Natural killer cell (primary cell): ENCODE results near the gene TMEM217. TPM values are rescaled to one million over a fixed set of nuclear protein-coding genes. Genes with fewer than 3 reads are reported as not detected.
A peak's percentile ranks its signal among the peaks of the same experiment; 100 is the strongest.

Experiments used
- ATAC-seq, 3 donors: fragments of 150-1000 bp in 2 of 3; fragments of 200-7000 bp in 1 of 3; cut with Tn5 transposase; 1 replicate in 1 of 3; 2 replicates in 2 of 3; pipeline ENCODE4 v1.10.0; 2021; ENCODE audit warnings: mild to moderate bottlenecking in 2 of 3, moderate library complexity in 2 of 3
- DNase-seq, 2 donors: peaks; one replicate each; pipeline versions ENCODE4 v3.0.0 to v3.0.0-alpha.2; 2013 to 2021; ENCODE audit warnings: mixed read lengths in 1 of 2
- H3K27ac ChIP-seq: one replicate; pipeline ENCODE4 v1.5.1; 2013; ENCODE audit warnings: mild to moderate bottlenecking, low read length
- H3K27me3 ChIP-seq: one replicate; pipeline ENCODE4 v1.6.1; 2013; ENCODE audit warnings: low read length; ENCODE audit not compliant: control insufficient read depth, insufficient read depth
- H3K36me3 ChIP-seq: one replicate; pipeline ENCODE4 v1.6.1; 2013; ENCODE audit warnings: low read length; ENCODE audit not compliant: control insufficient read depth, insufficient read depth
- H3K4me1 ChIP-seq: one replicate; pipeline ENCODE4 v1.6.1; 2013; ENCODE audit warnings: low read length; ENCODE audit not compliant: control insufficient read depth, insufficient read depth
- H3K4me3 ChIP-seq: one replicate; pipeline ENCODE4 v1.5.1; 2013; ENCODE audit warnings: low read length
- H3K9me3 ChIP-seq: one replicate; pipeline ENCODE4 v1.6.1; 2013; ENCODE audit warnings: low read length; ENCODE audit not compliant: control insufficient read depth, insufficient read depth
- H3K27ac Mint-ChIP-seq, 2 donors: one replicate each; pipeline ENCODE4 v1.8.0; 2022; ENCODE audit warnings: mild to moderate bottlenecking in 2 of 2, mixed read lengths in 2 of 2, moderate library complexity in 1 of 2
- H3K27me3 Mint-ChIP-seq, 2 donors: one replicate each; pipeline ENCODE4 v1.8.0; 2022; ENCODE audit warnings: low read depth in 2 of 2, mixed read lengths in 2 of 2
- H3K36me3 Mint-ChIP-seq: one replicate; pipeline ENCODE4 v1.8.0; 2022; ENCODE audit warnings: mixed read lengths
- H3K4me1 Mint-ChIP-seq, 2 donors: one replicate each; pipeline ENCODE4 v1.8.0; 2022; ENCODE audit warnings: mixed read lengths in 2 of 2
- H3K4me3 Mint-ChIP-seq: one replicate; pipeline ENCODE4 v1.8.0; 2022; ENCODE audit warnings: mild to moderate bottlenecking, moderate library complexity, mixed read lengths
- H3K9me3 Mint-ChIP-seq, 2 donors: one replicate each; pipeline ENCODE4 v1.8.0; 2022; ENCODE audit warnings: mixed read lengths in 2 of 2
- WGBS: methylation state at CpG from one replicate; pipeline ENCODE4 v1.1.7; 2013; ENCODE audit warnings: missing lambda C conversion rate; ENCODE audit not compliant: insufficient coverage; 5-methylcytosine and 5-hydroxymethylcytosine counted together
- intact Hi-C: fragments of 100-400 bp; cut with micrococcal nuclease; formaldehyde crosslinking; loops from one replicate; pipeline ENCODE4 v1.14.2; 2022
- total RNA-seq, 4 donors: library from RNA; stranded (reverse); fragments of 120-200 nt in 1 of 4; gene quantifications; one replicate each; pipeline versions ENCODE4 v1.2.3 to v1.2.4, GENCODE V29; 2013 to 2022
- TF ChIP-seq, protein P1 (sequence below): fragments of 200-600 bp; IDR thresholded peaks from one replicate; pipeline ENCODE4 v1.8.0; 2022; ENCODE audit warnings: antibody characterized with exemption

Gene TMEM217
- total RNA-seq, 3 donors from 2014 or later (not counting 1 experiment from before 2014, with no cell fraction given) = 0.75 to 2.1 (median 0.75) TPM

DNA sequence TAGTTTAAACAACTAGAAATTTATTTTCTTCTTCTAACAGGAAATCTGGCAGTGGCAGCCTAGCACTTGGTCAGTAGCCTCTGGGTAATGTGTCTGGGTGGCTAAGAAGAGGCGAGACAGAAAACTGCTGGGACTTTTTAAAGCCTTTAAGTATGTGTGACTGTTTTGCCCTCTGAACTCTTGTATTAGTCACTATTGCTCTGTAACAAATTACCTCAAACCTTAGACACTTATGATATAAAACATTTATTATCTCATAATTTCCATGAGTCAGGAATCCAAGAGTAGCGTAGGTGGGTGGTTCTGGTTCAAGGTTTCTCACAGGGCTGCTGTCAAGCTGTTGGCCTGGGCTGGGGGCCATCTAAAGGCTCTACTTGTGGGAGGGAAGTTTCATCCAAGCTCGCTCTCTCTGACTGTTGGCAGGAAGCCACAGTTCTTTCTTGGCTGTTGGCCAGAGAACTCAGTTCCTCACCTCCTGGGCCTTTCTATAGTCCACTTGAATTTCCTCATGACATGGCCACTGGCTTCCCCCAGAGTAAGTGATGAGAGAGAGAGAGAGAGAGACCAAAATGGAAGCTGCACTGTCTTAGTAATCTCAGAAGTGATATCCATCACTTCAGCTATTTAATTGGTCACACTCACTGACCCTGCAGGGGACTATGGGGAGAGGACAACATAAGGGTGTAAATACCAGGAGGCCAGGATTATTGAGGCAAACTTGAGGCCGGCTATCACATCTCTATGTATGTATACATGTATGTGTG is 17.8 kb downstream of the TMEM217 start:
- peak overlapping the region; percentile 54 for H3K27ac ChIP-seq
- intact Hi-C loops = no loop called here

DNA sequence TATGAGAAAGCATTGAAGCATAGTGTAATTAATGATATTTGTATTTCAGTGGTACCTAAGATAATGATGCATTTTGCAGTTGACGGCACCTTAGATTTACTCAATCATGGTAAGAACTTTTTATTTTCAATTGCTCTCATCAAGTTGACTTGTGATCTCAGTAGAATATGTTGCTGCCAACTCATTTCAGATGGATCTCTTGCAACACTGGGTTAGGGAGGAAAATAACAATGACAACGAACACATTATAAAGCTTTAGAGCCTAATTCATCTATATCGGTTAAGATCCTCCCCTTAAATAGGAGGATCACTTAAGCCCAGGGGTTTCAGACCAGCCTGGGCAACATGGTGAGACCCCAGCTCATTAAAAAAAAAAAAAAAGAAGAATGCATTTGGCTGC is 18.4 kb downstream of the TMEM217 start:
- intact Hi-C loops = no loop called here
- no peak for DNase-seq
- WGBS = 100% methylated on average over 2 of the region's 3 CpGs
- Histone ChIP-seq H3K4me1 (peaks cover 10% of the 10 kb centered on the region), H3K36me3 (no peaks in the 10 kb centered on the region), H3K9me3 (no peaks in the 10 kb centered on the region), H3K4me3 (no peak overlapping the region), H3K27me3 (no peaks in the 10 kb centered on the region), H3K27ac (peak overlapping the region; percentile 54)
- Mint-ChIP-seq H3K27me3 (peaks cover 0 to 2% of the 10 kb centered on the region in 2 donors), H3K4me3 (no peak overlapping the region), H3K27ac (peak overlapping the region; percentile 93 to 94), H3K36me3 (no peaks in the 10 kb centered on the region), H3K9me3 (no peaks in the 10 kb centered on the region), H3K4me1 (peaks cover 12% of the 10 kb centered on the region in 2 donors)
- TF ChIP-seq, protein P1, sequence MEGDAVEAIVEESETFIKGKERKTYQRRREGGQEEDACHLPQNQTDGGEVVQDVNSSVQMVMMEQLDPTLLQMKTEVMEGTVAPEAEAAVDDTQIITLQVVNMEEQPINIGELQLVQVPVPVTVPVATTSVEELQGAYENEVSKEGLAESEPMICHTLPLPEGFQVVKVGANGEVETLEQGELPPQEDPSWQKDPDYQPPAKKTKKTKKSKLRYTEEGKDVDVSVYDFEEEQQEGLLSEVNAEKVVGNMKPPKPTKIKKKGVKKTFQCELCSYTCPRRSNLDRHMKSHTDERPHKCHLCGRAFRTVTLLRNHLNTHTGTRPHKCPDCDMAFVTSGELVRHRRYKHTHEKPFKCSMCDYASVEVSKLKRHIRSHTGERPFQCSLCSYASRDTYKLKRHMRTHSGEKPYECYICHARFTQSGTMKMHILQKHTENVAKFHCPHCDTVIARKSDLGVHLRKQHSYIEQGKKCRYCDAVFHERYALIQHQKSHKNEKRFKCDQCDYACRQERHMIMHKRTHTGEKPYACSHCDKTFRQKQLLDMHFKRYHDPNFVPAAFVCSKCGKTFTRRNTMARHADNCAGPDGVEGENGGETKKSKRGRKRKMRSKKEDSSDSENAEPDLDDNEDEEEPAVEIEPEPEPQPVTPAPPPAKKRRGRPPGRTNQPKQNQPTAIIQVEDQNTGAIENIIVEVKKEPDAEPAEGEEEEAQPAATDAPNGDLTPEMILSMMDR = no peak
- ATAC-seq = no peak

More for the DNA sequence above, 17.8 kb downstream of the TMEM217 start:
- H3K36me3 ChIP-seq = no peaks in the 10 kb centered on the region
- H3K4me1 ChIP-seq = peaks cover 10% of the 10 kb centered on the region
- H3K36me3 Mint-ChIP-seq = no peaks in the 10 kb centered on the region
- DNase-seq (peak; percentile 60 to 66), ATAC-seq (peak; percentile 86 to 96 (median 93))
- TF ChIP-seq, protein P1 = no peak
- H3K4me3 Mint-ChIP-seq = no peak overlapping the region
- H3K4me1 Mint-ChIP-seq = peaks cover 12% of the 10 kb centered on the region in 2 donors
- peaks cover under 1 to 8% of the 10 kb centered on the region in 2 donors for H3K27me3 Mint-ChIP-seq
- no peaks in the 10 kb centered on the region for H3K27me3 ChIP-seq
- H3K27ac Mint-ChIP-seq = peak overlapping the region; percentile 93 to 94
- H3K9me3 Mint-ChIP-seq = no peaks in the 10 kb centered on the region
- WGBS = 17% methylated on average over 3 of the region's 4 CpGs
- H3K4me3 ChIP-seq = no peak overlapping the region
- H3K9me3 ChIP-seq = no peaks in the 10 kb centered on the region

GRCh38 chr6:37238381-37238780 is 19.6 kb downstream of the TMEM217 start:
- Mint-ChIP-seq H3K36me3 (no peaks in the 10 kb centered on the region), H3K4me1 (peaks cover 12% of the 10 kb centered on the region in 2 donors), H3K4me3 (no peak overlapping the region), H3K9me3 (no peaks in the 10 kb centered on the region), H3K27ac (no peak overlapping the region), H3K27me3 (no peaks in the 10 kb centered on the region)
- no peaks in the 10 kb centered on the region for H3K36me3 ChIP-seq
- H3K4me1 ChIP-seq = peaks cover 10% of the 10 kb centered on the region
- H3K27ac ChIP-seq = no peak overlapping the region
- H3K27me3 ChIP-seq = no peaks in the 10 kb centered on the region
- intact Hi-C loops = no loop called here
- 92% methylated on average over 1 of the region's 1 CpG for WGBS
- ATAC-seq (no peak), DNase-seq (no peak)
- no peak overlapping the region for H3K4me3 ChIP-seq
- TF ChIP-seq, protein P1 = no peak
- no peaks in the 10 kb centered on the region for H3K9me3 ChIP-seq
